Renal cortex interstitium (tissue), 11 donors: ENCODE results near the gene TNIP1. TPM values are rescaled to one million over a fixed set of nuclear protein-coding genes. Genes with fewer than 3 reads are reported as not detected.
A peak's percentile ranks its signal among the peaks of the same experiment; 100 is the strongest.

Experiments used
- DNase-seq, 11 donors: peaks; one replicate each; pipeline ENCODE4 v3.0.0-alpha.2; 2013; ENCODE audit warnings: low read depth in 9 of 11, low spot score in 4 of 11; ENCODE audit errors: extremely low read depth in 1 of 11
- polyA plus RNA-seq, 3 donors: library from polyadenylated mRNA; unstranded; fragments of 120-200 nt; gene quantifications; one replicate each; pipeline ENCODE4 v1.2.1, GENCODE V29; 2013; ENCODE audit not compliant: insufficient read length in 3 of 3

TNIP1 gene
- polyA plus RNA-seq, 3 donors = 63.0 to 88.2 (median 78.3) TPM

DNA sequence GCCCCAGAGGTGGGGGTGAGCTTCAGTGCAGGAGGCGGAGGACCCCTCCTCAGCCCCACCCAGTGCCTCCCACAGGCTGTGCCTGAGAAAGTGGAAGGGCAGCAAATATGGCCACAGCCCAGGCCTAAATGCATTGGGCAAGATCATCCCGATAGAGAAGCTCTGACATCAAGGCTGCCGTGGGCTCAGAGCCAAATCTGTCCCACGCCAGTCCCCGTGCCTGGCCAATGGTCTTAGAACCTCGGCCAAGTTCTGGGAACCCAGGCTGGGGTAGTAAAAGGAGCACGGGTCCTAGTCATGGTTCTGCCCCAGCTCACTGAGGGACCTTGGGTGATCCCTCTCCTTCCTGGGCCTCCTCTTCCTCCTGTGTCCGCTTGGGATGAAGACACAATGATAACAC lies 27.7 kb upstream of the TNIP1 start:
- DNase-seq = no peak

DNA sequence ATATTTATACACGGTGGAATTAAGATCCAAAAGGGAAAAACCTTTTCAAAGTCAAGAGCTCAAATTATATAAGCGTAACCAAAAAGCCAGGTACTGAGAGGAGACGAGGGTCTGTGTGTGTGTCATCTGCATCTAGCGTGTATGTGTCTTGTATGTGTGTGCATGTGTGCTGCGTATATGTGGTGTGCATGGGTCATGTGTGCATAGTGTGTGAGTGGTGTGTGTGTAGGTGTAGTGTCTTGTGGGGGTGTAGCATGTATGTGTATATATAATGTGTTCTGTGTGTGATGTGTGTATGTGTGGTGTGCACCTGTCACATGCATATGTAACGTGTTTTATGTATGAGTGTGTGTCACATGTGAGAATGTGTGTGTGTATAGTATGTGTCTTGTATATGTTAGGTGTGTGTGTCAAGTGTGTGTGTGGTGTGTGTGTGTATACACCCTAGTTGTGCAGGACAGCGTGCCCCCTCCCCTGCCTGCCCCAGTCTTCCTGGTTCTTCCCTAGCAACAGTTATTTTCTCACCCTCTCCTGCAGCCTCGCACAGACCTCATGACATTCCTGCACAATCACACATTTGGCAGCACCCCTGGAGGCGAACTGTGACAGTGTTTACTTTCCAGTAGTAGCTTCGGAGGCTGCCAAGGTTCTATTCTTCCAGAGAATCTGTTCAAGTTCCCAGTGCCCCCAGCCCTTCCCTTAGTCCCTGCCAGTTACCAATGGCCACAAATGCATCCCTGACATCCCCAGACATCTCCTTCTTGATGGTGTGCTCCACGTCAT lies 27.1 kb upstream of the TNIP1 start:
- no peak for DNase-seq

- DNase-seq = no peak
Observed at GRCh38 chr5:151107084-151107483, 26.2 kb upstream of the TNIP1 start.

DNA sequence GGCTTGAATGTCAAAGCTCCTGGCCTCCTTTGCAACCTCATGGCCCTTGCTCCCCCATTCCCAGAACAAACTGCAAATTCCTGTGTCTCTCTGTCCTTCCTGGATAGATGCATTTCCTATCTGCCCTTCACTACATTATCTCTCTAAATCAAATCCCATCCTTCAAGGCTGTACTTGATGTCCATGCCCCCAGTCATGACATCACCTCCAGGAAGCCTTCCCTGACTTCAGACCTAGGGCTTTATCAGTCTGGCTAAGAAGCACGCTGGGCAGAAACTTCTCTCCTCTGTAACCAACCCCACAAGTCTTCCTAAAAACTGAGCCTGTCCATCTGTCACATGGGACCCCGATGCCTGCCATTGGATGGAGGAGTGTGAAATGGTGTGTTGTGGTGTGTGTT lies 25.7 kb upstream of the TNIP1 start:
- no peak for DNase-seq

DNA sequence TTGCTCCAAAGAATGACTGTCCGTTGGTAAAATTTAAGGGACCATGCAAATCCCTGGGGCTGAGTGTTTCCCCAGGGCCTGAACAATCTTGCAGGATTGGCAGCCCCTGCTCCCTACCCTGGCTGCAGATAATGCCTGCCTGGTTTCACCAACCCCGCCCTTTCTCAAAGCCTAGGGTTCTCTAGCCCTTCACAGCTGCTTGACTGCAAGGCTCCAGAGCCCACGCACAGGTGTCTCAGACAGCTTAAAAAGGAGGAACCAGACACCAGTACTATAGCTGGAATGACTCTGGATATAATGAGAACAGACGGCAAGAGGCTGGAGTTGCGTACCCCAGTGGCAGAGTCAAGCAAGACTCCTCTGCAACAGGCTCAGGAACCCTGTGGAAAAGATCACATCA lies 25.2 kb upstream of the TNIP1 start:
- DNase-seq = no peak

- no peak for DNase-seq
Observed at GRCh38 chr5:151105561-151105960, 24.7 kb upstream of the TNIP1 start.

GRCh38 chr5:151104795-151105194 lies 24.0 kb upstream of the TNIP1 start:
- no peak for DNase-seq

GRCh38 chr5:151101746-151102145 lies 20.9 kb upstream of the TNIP1 start:
- no peak for DNase-seq

DNA sequence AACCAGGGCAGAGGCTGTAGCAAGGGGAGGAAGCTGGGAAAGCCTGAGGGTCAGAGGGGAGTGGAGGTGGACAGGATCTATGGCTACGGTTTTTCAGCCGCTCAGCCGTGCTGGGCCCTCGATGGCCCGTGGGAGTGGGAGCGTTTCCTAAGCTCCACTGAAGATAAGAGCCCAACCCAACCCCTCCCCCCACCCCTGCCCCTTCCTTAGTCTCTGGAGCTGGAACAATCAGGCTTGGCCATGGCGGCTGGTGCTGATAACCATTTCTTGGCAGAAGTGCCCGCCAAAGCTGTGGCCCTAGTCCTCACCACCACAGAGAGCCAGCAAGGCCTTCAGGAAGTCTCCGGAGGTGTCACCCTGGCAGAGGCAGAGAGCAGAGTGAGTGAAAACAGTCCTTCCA lies 20.3 kb upstream of the TNIP1 start:
- DNase-seq = no peak

DNA sequence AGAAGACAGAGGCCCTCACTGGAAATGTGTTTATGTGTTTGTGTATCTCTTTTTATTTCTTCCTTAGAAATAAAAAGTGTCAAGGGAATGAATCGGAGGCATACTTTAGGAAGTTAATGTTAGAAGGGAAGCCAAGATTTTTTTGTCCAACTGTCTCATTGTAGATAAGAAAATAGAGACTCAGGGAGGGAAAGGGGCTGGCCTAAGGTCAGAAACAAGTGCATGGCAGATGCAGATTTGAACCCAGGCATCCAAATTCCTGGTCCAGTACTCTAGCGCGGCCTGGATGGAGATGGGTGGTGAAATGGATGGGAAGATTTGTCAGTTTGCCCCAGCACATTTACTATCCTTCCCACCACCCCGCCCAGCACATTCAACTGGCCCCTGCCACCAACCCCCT lies 19.8 kb upstream of the TNIP1 start:
- DNase-seq = no peak

- no peak for DNase-seq
Observed at GRCh38 chr5:151098768-151099121, 17.9 kb upstream of the TNIP1 start.

DNA sequence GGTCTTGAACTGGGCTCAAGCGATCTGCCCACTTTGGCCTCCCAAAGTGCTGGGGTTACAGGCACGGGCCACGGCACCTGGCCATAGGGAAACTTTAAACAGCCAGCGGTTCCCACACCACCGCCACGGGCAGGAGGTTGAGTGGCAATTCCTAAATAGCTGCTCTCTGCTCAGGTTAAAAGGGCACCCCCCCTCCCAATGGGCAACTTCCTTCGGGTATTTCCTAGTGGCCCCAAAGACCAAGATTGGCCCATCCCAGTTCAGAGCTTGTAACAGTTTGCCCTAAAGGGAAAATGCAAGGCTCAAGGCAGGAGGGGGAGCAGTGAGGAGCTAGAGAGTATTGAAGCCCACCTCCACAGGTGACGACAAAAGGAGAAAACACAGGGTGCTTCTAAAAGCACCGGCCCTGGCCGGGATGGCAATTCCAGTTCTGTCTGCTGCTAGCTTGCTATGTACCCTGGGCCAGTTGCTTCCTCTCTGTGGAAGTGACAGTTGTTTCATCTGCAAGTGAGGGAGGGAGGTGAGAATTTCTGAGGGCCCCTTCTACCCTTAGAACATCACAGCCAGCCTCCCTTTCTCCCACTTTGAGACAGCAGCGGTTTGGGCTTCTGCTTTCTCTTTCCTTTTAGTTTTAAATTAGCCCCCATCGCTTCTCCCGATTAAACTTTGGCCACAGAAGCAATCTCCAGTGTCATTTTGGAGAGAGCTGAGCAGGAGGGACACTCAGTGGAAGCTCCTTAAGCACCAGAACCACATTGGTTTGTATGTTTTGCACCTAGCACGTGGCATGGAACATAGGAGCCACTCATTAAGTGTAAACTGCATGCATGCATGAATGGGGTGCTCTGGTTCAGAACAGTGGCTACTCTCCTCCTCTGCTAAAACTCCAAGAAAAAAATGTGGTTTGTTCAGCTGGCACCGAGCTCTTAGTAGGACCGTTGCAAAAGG lies 17.3 kb upstream of the TNIP1 start:
- no peak for DNase-seq

- DNase-seq = no peak
Observed at GRCh38 chr5:151097061-151097460, 16.2 kb upstream of the TNIP1 start.

DNA sequence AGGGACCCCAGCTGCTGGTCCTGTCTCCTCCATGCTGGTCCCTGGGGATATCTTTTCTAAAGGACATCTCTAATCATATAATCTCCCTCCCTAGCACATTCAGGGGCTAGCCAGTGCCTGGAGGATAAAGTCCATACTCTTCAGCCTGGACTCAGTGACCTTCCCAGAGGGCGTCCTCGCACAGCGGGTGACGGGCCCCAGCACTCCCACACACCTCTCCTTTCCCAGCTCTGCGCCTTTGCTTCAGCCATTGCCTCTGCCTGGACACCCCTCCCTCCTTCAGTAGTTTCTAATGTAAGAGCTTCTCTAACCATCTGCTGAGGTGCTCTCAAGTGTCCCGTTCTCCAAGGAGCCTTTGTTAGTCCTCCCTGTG lies 15.2 kb upstream of the TNIP1 start:
- DNase-seq = no peak

DNA sequence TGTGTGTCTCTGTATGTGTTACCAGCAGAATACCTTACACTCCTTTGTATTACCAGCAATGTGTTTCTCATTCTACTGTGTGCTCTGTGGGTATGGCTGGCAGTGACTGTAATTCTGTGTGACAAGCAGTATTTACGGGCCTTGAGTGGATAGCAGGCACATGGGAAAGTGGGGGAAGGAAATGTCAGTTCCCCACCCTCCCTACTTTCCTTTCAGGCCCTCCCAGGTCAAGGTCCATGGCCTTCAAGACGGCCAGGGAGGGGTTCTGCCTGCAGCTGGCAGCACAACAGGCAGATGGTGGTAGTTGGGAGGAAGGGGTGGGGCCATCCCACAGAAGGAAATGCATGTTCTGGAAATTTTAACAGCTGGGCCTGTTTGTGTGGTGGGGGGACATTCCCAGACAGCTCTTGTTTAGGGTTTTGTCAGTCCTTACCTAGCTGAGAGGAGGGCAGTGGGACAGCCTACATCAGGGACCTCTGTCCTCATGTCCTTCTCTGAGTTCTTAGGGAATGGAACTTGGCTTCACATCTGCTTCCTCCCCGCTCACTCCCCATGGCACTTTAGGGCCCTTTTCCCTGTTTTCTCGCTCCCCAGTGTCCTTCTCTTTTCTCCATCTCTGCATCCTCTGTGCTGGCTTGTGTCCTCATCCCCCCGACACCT lies 14.6 kb upstream of the TNIP1 start:
- peak in 3 of 11 donors; percentile 33 to 45 (median 35) for DNase-seq

GRCh38 chr5:151094852-151095245 lies 14.0 kb upstream of the TNIP1 start:
- DNase-seq = no peak

DNA sequence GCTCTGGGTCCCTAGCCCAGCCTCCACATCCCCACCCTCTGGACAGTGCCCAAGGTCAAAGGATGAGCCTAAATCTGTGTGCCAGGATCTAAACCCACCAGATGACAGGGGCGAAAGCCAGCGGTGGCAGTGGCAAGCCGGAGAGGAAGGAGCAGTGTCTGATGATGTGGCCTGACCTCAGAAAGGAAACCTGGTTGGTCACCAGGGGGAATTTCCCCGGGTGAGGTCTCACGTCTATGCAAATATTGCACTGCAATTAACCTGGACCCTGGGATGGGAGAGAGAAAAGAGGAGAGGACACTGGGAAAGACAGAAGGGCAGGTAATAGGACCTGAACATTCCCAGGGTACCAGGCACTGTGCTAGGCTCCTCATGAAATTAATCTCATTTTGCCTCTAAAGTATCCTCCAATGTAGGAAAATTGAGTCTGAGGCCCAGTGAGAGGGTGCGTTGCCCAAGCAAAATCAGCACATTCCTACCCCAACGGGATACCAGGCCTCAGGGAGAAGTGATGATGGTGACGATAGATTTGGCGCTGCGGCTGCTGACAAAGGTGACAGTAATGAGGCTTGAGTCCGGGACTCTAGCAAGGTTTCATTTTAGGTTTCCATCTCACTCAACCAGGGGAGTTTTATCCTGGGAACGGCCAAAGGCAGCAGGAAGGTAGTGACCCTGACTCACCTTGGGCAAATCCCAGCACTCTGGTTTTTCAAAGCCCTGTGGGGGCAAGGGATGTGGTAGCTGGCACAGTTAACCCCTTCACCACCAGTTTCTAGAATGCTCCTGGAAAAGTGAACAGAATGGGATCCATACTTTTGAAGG lies 13.4 kb upstream of the TNIP1 start:
- no peak for DNase-seq

DNA sequence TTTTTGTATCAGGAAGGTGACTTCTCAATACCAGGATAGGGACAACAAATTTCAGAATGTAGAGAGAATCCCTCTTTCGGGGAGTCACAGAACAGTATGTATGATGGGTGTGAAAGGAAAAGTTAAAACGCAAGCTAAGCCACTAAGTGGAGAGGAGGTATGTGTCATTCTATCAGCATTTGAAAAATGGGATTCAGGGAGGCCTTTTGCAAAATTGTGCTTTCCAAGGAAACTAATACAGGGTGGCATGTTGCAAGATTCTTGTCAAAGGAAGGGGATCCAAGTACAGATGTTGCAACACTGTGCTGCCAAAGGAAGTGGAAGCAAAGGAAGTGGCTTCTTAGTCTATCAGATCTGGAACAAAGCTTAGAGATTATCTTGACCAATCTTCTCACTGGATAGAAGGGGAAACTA lies 12.6 kb upstream of the TNIP1 start:
- no peak for DNase-seq

DNA sequence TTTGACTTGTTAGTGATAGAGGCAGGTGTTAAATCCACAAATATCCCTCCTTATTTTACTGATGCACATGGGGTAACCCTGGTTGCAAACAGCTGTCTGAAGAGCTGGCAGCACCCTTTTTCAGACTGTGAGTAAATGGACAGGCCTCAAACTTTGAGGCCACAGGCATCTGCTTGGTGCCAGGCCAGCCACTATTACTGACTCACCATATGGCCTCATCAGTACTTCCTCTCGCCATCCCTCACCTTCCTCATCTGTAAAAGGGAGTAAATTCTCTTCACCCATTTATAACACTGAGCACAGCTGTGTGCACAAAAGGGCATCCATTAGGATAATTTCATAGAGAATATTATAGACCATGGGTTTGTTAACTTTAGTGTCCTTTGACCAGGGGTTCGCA lies 11.9 kb upstream of the TNIP1 start:
- no peak for DNase-seq
